Activated CD4-positive, alpha-beta T cell treated with anti-CD3 and anti-CD28 coated beads, Interleukin-2, amount 50 U/mL, for 16 hours (primary cell): ENCODE data around the gene PCARE.

Experiments used
- DNase-seq: peaks from one replicate; pipeline ENCODE4 v3.0.0-alpha.2; 2020

Gene PCARE

GRCh38 chr2:29061616-29062015 is 12.7 kb downstream of the PCARE start:
- no peak for DNase-seq

DNA sequence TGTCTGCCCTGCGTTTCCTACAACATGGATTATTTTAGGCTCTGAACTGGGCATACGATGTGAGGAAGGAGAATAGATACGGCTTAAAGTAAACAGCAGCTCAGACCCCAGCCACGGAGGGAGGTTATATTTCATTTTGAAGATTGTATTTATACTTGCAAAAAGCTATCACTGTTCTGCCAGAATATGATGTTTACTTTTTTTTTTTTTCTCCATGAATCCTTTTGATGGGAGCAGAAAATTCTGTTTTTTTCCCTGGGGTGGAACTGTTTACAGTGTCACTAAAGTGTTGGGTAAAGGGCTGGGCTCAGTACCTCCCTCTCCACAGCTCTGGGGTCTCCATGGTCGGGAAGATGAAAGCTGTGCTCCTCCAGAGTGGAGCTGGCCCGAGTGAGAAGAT is 13.1 kb downstream of the PCARE start:
- no peak for DNase-seq

DNA sequence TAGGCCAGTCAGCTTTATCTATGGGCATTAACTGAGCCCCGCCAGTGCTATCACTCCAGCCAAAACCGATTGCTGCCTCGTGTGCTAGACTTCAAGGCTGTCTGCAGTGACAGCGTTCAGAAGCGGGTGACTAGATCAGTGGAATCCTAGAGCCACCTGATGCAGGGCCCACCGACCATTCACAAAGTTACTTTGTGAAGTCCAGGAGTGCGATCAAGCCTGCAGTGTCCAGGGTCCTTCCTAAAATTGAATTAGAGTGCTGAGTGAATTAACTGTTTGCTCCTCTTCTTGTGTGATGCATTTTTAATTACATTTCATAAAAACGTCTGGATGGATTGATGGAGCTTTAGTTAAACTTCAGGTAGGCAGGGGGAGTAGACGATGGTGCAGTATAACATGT is 13.9 kb downstream of the PCARE start:
- no peak for DNase-seq

DNA sequence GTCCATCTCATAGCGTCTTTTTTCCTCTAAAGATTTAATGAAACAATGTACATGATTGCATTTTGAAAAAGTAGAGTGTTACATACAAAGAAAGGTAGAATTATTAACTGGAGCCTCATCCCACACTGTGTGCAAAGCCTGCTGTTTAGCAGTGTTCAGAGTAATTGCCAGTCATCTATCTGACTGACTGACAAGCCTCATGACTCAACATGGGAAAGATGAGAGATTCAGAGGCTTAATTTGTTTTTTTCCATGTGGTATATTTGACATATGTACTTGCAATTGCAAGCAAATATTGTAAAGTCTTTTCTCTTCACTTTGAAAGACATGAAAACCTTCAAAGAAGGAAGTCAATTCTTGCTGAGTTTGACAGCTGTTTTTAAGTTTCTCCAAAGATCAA is 14.7 kb downstream of the PCARE start:
- peak; percentile 15 for DNase-seq

- no peak for DNase-seq
Measured at GRCh38 chr2:29057006-29057405, 17.3 kb downstream of the PCARE start.

DNA sequence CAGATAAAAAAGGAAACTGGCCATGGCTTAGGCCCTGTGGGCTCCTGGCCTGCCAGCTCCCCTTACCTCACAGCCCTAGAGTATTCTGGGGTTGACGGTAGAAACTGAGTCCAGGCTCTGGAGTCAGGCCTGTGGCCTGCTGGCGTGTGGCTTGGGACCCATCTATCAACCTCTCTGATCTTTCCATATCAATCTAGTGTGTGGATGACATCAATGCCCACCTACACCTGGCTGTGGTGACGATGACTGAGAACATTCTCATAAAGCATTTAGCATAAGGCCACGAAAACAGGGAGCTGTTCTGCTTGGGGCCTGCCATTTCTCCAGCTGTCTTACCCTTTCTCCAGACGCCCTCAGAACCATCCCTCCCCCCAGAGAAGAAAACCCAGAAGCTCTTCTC is 17.9 kb downstream of the PCARE start:
- no peak for DNase-seq

- no peak for DNase-seq
Measured at GRCh38 chr2:29055601-29056000, 18.7 kb downstream of the PCARE start.

DNA sequence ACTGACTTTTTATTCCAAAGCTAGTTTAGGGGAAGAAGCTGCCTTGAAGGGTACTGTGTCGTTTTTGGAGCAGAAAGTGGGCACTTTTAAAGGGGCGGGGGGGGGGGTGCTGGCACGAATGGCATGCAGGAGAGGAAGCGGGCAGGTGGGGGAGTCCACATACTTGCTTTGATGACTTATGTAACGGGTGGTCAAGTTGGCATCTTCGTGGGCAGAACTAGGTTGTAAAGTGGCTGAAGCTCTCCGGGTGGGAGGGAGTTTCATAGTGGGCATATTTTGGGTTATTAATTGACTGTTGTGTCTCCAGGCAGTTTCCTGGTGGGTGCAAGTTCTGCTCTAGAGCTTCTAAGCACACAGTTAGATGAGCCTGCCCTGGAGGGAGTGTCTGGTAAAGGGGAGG is 19.9 kb downstream of the PCARE start:
- DNase-seq: no peak

DNA sequence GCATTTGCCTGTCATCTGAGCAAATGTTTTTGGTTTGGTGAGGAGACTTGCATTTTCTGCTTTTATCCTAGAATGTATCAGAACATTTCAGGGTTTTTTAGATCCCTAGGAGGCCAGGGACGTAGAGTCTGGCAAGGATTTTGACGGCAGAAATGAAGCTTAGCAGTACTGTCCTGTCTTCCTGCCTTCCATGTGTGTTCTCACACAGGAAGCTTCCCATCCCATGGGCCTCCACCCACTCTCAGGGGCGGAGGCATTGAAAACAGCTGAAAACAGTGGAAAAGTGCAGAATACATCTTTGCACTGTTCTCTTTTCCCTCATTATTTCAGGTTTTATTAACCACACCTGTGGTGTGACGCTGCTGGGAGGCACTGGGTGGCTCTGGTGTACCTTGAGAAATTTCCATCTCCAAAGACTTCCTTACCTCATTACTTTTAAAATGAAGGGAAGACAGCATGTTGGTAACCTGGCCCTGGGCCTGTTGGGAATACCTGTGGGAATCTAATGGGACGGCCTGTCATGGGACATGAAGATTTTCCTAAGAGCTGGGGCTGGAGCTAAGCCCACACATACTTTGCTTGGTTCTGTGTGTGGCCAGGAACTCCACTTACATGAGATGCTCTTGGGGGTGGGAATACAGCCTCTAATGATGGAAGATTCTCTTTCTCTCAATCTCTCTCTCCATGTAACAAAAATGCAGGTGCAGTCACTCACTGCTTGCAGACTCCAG is 20.5 kb downstream of the PCARE start:
- no peak for DNase-seq

- no peak for DNase-seq
Measured at GRCh38 chr2:29053223-29053622, 21.1 kb downstream of the PCARE start.

DNA sequence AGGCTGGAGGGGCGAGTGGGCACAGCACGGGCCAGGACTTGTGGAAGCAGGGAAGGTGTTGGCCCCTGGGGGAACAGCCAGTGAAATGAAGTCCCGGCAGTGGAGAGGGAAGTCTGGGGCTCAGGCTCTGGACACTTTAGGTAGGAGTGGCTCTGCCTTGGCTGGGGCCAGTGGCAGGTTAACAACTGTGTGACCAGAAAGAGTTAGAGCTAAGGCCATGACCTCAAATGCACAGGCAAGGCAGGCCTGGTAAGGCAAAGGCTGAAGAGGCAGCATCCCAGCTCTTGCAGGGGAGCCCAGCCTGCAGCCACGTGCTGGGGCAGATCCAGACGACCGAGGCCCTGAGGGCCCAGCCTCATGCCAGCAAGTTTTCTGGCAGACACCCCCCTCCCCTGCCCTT is 21.5 kb downstream of the PCARE start:
- no peak for DNase-seq

GRCh38 chr2:29051730-29052129 is 22.6 kb downstream of the PCARE start:
- no peak for DNase-seq

GRCh38 chr2:29050591-29050990 is 23.7 kb downstream of the PCARE start:
- DNase-seq: no peak

DNA sequence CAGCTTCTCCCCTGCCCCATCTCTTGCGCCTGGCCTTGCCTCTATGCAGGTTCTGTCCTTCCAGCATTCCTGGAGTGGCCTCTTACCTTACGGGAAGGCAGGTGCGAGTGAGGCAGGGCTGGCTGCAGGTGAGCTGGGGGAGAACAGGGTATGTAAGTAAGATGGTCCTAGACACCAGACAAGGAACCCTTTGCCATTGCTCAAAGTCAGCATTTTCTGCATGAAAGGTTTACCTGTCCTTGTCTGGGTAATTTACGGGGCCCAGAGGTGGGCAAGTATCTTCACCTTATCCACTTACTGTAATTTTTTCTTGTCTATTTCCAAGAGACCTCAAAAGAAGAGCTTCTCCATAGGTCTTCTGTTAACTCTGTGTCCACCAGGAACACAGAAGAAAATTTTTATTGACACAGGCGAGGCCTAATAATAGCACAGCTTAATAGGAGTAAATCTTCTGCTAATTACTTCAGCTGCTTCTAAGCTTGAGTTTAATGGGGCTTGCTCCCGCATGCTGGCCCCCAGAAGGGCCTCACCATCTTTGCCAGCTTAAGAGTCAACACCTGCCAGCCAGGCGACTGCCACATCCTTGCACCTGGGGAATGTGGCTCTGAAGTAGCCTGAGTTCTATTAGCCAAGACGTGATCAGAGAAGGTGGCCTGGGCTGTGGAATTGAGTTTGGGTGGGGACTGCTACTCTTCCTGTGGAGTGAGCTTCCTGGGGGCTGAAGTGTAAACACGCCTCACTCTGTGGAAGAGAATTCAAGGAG is 27.1 kb downstream of the PCARE start:
- no peak for DNase-seq

GRCh38 chr2:29046321-29046720 is 28.0 kb downstream of the PCARE start:
- no peak for DNase-seq

DNA sequence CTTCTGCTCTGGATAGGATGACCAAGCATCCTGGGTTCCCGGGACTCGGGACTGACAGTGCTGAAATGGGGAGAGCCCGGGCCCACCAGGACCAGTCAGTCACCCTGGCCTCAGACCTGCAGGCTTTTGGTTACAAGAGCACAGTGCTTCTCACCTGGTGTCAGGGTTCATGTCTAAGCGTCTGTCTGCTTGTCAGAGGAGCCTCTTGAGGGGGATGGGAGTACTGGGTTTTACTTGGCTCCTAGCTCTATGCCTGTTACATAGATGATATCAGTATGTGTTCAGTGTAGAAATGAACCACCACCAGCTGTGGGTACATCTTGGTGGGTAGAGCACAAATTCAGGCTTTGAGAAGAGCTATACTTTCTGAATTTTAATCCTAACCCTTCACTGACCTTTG is 29.9 kb downstream of the PCARE start:
- DNase-seq: no peak

- DNase-seq: no peak
Measured at GRCh38 chr2:29042561-29043075, 31.7 kb downstream of the PCARE start.

DNA sequence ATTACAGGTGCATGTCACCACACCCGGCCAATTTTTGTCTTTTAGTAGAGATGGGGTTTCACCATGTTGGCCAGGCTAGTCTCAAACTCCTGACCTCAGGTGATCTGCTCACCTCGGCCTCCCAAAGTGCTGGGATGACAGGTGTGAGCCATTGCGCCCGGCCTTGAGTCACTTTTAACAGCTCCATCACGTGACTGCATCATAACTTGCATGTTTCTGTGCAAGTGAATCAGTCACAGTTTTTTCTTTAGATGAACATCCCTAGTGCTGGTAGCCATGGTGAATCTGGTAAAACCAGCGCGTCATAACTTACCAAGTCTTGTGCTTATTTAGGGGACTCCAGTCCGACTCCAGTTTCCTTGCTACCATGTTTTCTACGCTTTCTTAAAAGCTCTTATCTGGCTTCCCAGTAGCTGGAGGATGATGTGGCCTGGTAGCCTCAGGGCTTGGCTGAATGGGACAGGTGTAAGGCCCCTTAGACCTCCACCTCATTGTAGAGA is 33.1 kb downstream of the PCARE start:
- no peak for DNase-seq

DNA sequence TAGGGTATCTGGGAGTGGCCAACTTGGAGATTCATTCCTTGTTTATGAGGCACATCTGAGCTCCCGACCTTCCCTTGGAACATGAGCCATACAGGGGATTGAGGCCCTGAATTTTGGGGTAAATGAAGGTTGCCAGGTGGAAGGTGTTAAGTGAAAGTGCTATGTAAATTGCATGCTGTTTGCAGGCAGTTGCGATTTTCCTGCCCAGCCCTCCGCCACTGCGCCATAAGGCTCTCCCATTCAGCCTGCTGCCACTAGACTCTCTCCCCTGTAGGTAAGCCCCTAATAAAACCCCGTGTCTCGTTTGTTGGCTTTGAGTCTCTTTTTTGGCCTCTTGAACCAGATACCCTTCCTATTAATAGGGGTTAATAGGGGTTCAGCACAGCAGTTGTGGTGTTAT is 33.8 kb downstream of the PCARE start:
- no peak for DNase-seq

DNA sequence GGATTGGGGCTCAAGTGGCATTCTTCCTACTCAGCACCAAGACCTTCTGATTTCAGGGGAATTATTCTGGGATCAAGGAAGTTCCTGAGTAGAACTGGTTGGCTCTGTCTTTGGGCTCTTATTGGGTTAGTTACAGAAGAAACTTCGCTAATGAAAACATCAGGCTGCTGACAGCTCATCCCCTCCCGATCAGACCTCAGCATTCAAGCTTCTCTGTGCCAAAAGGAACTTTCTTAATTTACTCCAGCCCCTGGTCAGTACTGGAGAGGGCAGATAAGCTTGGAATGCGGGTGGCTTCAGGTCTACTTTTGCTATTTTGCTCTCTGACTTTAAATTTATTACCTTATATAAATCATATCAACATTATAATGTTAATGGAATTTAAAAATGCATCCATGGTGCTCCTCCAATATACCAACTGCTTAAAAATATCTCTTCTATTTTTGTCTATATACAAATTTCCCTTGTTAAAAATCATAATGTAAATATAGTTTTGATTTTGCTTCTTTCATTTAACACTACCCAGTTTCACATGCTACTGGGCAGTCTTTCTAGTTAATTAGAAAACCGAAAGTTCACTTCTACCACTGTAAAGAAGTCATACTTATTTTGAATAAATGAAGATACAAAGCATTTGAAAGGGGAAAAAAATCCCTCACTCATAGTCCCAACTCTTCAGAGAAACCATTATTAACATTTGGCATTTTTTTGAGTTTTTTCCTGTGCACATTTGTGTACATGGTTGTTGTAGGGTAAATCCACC is 34.4 kb downstream of the PCARE start:
- DNase-seq: no peak

DNA sequence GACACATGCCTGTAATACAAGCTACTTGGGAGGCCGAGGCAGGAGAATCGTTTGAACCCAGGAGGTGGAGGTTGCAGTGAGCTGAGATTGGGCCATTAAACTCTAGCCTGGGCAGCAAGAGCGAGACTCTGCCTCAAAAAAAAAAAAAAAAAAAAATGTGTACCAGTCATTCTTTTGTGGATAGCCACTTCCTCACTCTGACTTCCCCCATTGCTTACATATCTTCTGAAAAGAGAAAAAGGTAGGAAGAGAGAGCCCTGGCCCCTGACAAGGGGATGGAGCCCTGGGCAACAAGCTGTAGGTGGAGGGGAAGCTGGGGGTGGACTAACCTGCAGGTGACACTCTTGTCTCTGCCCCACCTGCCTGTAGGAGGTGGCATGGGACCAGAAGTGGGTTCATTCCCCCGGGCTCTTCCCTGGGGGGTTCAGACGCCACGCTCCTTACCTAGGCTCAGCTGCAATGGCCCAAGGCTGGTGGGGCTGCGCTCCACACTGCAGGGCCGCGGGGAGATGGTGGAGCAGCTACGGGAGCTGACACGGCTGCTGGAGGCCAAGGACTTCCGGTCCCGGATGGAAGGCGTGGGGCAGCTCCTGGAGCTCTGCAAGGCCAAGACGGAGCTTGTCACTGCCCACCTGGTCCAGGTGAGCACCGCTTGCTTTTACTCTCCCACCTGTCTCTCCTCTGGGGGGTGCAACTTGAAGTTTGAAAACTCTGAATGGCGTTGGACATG is 39.1 kb downstream of the PCARE start:
- DNase-seq: no peak

- no peak for DNase-seq
Measured at GRCh38 chr2:29033656-29034055, 40.7 kb downstream of the PCARE start.

GRCh38 chr2:29033172-29033571 is 41.2 kb downstream of the PCARE start:
- DNase-seq: no peak
